Cerebellar nuclear complex (tissue), 1 donor: Measurements from ENCODE around the gene CD72.

Experiments
- DNase-seq, 2 experiments: peaks; one replicate each; lab custom pipeline; 2025; lab: John Stamatoyannopoulos, UW

Gene CD72, protein sequence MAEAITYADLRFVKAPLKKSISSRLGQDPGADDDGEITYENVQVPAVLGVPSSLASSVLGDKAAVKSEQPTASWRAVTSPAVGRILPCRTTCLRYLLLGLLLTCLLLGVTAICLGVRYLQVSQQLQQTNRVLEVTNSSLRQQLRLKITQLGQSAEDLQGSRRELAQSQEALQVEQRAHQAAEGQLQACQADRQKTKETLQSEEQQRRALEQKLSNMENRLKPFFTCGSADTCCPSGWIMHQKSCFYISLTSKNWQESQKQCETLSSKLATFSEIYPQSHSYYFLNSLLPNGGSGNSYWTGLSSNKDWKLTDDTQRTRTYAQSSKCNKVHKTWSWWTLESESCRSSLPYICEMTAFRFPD

GRCh38 chr9:35618325-35618727, at the start of gene CD72:
TSS of gene CD72 (minus strand) at chr9:35618413. CDS start at chr9:35618303, 110 bp downstream.
- no peak for DNase-seq

- DNase-seq = no peak
These were observed 49.7 kb upstream of the CD72 start for GRCh38 chr9:35667939-35668338.

GRCh38 chr9:35666549-35666948, 48.3 kb upstream of the CD72 start:
- no peak for DNase-seq

- DNase-seq = no peak
These were observed 47.8 kb upstream of the CD72 start for GRCh38 chr9:35666045-35666444.

DNA sequence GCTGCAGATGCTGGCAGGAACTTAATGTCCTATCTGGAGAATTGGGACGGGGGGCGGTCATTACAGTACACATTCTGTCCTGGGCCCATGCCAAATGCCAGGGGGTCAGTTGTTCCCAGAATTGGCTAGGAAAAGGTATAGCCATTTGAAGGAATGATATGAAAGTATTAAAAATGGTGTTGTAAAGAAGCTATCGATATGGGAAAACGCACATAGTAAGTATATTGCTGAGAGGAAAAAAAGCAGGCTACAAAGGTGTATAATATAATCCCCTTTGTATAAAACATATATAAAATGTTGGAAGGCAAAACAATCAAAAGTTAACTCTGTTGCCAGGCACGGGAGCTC, 47.2 kb upstream of the CD72 start:
- DNase-seq = no peak

GRCh38 chr9:35664531-35665470, 46.6 kb upstream of the CD72 start, which contains the start of gene ARHGEF39:
TSS of gene ARHGEF39 (minus strand) at chr9:35665195. CDS start at chr9:35665169, 26 bp downstream.
- DNase-seq = peak in 1 of 2 experiments; percentile 38

DNA sequence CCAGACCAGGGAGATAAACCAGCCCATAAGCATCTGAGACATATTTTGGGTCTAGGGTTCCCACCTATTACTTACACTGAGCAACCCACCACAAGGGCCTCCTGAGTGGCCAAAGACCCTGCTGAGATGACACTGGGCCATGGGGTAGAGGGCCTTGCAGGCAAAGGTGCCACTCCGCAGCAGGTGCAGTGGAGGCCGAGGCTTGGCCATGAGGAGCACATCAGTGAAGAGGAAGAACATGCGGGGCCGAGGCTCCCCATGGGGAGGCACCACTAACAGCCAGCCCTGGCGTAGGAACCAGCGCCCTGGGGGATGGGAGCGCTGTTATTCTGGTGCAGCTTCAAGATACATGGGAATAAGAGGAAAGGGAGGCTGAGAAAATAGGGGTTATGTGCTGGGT, 44.2 kb upstream of the CD72 start:
- DNase-seq = no peak

DNA sequence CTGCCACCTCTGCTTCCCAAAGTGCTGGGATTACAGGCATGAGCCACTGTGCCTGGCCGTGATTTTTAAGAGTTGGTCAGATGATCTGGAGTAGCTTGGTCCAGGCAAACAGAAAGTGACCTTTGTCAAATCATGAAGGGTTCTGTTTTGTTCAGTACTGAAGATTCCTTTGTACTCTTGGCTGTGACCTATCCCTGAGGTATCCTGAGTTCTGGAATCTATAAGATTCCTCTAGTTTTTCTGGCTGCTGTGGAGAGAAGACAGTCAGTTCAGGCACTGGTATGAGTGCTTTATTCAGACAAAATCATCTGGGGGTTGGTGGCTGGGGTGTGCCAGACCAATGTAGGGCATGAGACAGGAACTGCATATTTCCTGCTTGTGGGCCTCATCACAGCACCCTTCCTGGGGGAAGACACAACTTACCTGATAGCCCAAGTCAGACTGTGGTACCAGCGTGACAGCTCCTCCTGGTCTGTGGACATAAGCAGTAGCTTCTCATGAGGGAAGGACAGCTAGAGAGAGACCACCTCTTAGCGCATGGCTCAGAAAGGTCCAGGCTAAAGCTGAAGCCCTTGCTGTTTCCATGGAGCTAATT, 43.6 kb upstream of the CD72 start:
- DNase-seq = no peak

GRCh38 chr9:35660966-35661415, 42.8 kb upstream of the CD72 start:
- DNase-seq = peak in 1 of 2 experiments; percentile 39

- no peak for DNase-seq
These were observed 41.1 kb upstream of the CD72 start for GRCh38 chr9:35659340-35659739.

DNA sequence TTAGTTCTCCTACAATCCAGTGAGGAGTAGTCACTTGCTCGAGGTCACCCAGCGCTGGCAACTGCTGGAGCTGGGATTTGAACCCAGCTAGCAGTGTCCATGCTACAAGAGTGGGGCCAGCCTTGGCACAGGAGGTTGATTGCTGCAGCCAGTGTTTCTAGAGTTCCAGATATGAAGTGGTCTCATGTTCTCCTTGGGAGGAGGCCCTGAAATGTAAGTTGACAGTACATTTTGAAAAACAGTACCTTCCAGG, 40.7 kb upstream of the CD72 start:
- no peak for DNase-seq

DNA sequence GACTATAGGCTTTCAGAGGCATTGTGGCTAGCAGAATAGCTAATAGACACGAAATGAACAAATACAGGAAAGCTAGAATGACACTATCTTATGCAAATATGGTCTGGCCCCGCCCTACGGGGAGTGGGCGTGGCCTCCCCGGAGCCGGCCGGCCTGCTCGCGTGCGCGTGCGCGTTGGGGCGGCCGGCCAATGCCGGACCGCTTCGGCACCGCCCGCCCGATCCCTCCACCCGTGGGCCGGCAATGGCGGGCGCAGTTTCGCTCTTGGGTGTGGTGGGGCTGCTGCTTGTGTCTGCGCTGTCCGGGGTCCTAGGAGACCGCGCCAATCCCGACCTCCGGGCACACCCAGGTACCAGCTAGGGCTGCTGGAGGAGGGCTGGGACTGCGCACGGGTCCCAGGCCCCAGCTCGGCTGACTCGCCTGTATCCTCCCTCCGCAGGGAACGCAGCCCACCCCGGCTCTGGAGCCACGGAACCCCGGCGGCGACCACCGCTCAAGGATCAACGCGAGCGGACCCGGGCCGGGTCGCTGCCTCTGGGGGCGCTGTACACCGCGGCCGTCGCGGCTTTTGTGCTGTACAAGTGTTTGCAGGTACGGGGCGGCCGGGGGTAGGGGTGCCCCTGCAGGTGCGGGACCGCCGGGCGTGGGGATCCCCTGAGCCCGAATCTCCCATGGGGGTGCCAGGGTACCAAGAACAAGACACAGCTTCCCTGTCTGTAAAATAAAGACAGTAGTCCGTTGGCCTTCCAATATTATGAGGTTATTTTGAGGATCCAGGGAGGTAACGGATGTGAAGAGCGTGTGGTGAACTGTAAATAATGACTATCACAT, 40.1 kb upstream of the CD72 start, which contains the start of gene CCDC107:
TSS of gene CCDC107 (plus strand) at position 156 of the 831 bp plus-strand sequence. CDS start at position 244, 88 bp downstream.
- peak; percentile 25 to 72 for DNase-seq

GRCh38 chr9:35657546-35658136, 39.4 kb upstream of the CD72 start, which contains the start of gene RMRP:
TSS of gene RMRP (minus strand) at chr9:35658019.
- DNase-seq = peak; percentile 88 to 94

- no peak for DNase-seq
These were observed 38.8 kb upstream of the CD72 start for GRCh38 chr9:35656831-35657545.

- no peak for DNase-seq
These were observed 38.1 kb upstream of the CD72 start for GRCh38 chr9:35656348-35656747.

DNA sequence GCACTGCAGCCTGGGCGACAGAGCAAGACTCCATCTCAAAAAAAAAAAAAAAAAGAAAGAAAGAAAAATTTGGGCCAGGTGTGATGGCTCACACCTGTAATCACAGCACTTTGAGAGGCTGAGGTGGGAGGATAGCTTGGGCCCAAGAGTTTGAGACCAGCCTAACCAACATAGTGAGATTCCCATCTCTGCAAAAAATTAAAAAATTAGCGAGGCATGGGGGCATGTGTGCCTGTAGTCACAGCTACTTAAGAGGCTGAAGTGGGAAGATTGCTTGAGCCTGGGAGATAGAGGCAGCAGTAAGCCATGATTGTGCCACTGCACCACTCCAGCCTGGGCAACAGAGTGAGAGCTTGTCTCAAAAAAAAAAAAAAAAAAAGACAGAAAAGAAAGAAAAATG, 35.4 kb upstream of the CD72 start:
- DNase-seq = no peak

DNA sequence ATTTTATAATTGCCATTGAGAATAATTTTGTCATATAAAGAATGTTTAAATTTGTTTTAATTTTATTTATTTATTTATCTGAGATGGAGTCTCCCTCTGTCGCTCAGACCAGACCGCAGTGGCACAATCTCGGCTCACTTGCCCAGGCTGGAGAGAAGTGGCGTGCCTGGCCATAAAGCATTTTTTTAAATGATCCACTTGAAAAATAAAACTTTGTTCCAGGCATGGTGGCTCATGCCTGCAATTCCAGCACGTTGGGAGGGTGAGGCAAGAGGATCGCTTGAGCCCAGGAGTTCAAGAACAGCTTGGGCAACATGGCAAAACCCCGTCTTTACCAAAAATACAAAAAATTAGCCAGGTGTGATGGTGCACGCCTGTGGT, 34.6 kb upstream of the CD72 start:
- no peak for DNase-seq

DNA sequence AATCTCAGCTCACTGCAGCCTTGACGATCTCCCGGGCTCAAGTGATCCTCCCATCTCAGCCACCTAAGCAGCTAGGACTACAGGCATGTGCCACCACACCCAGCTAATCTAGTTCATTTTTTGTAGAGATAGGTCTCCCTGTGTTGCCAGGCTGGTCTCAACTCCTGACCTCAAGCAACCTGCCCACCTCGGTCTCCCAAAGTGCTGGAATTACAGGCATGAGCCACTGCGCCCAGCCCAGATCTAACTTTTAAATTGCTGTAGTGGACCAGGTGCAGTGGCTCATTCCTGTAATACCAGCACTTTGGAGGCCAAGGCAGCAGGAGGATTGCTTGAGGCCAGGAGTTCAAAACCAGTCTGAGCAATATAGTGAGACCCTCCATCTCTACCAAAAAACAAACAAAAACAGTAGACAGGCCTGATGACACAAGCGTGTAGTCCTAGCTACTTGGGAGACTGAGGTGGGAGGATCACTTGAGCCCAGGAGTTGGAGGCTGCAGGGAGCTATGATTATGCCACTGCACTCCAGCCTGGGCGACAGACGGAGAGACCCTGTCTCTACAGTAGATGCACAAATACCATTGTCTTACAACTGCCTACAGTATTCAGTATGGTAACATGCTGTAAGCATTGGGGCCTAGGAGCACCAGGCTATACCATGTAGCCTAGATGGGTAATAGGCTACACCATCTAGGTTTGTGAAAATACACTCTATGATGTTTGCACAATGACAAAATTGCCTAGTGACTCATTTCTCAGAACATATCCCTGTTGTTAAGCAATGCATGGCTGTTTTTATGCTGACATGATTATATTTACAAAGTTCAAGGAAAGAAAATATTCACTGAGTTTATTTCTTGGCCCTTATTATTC, 34.0 kb upstream of the CD72 start:
- no peak for DNase-seq

- no peak for DNase-seq
These were observed 32.3 kb upstream of the CD72 start, which contains the start of gene SIT1 for GRCh38 chr9:35650341-35651158. TSS of gene SIT1 (minus strand) at chr9:35650931. CDS start at chr9:35650853, 78 bp downstream.
